DOHH2 (cell line): ENCODE results near the gene FCHSD2.

Experiments
- H3F3A ChIP-seq: fragments of 200-600 bp; sonication (generic), shearing (Covaris generic); 2 replicates; pipeline ENCODE4 v1.6.0; 2016; ENCODE audit warnings: antibody characterized with exemption, mild to moderate bottlenecking; ENCODE audit not compliant: control insufficient read depth, insufficient read depth
- H3K27ac ChIP-seq: fragments of 200-600 bp; sonication (generic); 2 replicates; pipeline ENCODE4 v1.5.1; 2014; ENCODE audit warnings: low read depth, mild to moderate bottlenecking, low read length, moderate library complexity
- H3K27me3 ChIP-seq: fragments of 200-600 bp; sonication (generic); 2 replicates; pipeline ENCODE4 v1.6.1; 2014; ENCODE audit warnings: mild to moderate bottlenecking, low read length, mixed read lengths; ENCODE audit not compliant: control insufficient read depth
- H3K36me3 ChIP-seq: fragments of 200-600 bp; sonication (generic); 2 replicates; pipeline ENCODE4 v1.6.1; 2014; ENCODE audit warnings: mild to moderate bottlenecking, low read length, moderate library complexity, mixed read lengths; ENCODE audit not compliant: control insufficient read depth
- H3K4me1 ChIP-seq: fragments of 200-600 bp; sonication (generic); 2 replicates; pipeline ENCODE4 v1.6.1; 2014; ENCODE audit warnings: mild to moderate bottlenecking, low read length, mixed read lengths; ENCODE audit not compliant: control insufficient read depth
- H3K4me2 ChIP-seq: fragments of 200-600 bp; sonication (generic); 2 replicates; pipeline ENCODE4 v1.6.0; 2014; ENCODE audit warnings: mild to moderate bottlenecking, low read length, moderate library complexity
- H3K4me3 ChIP-seq: fragments of 200-600 bp; sonication (generic); 2 replicates; pipeline ENCODE4 v1.5.1; 2014; ENCODE audit warnings: mild to moderate bottlenecking, low read length, mixed read lengths
- H3K79me2 ChIP-seq: fragments of 200-600 bp; sonication (generic); 2 replicates; pipeline ENCODE4 v1.6.1; 2014; ENCODE audit warnings: mild to moderate bottlenecking, low read length, mixed read lengths; ENCODE audit not compliant: control insufficient read depth
- H3K9me2 ChIP-seq: fragments of 200-600 bp; sonication (generic); replicated peaks from 2 replicates; pipeline ENCODE4 v1.6.1; 2014; ENCODE audit warnings: mild to moderate bottlenecking, low read length, mixed read lengths; ENCODE audit not compliant: control insufficient read depth
- H3K9me3 ChIP-seq: fragments of 200-600 bp; sonication (generic); 2 replicates; pipeline ENCODE4 v1.6.1; 2014; ENCODE audit warnings: antibody characterized with exemption, low read length, mixed read lengths; ENCODE audit not compliant: control insufficient read depth, insufficient read depth
- H4K20me1 ChIP-seq: fragments of 200-600 bp; sonication (generic); 2 replicates; pipeline ENCODE4 v1.6.0; 2014; ENCODE audit warnings: low read depth, mild to moderate bottlenecking, antibody characterized with exemption, low read length, moderate library complexity; ENCODE audit not compliant: control insufficient read depth, insufficient read depth
- EZH2phosphoT487 ChIP-seq: fragments of 200-600 bp; sonication (generic); IDR thresholded peaks from 2 replicates; pipeline ENCODE4 v1.6.1; 2017; ENCODE audit warnings: borderline replicate concordance, mild to moderate bottlenecking, antibody characterized with exemption, low read length, moderate library complexity, mixed read lengths
- TF ChIP-seq, protein P1 (sequence below): fragments of 200-600 bp; sonication (generic); IDR thresholded peaks from one replicate; pipeline ENCODE4 v1.5.1; 2014; ENCODE audit warnings: antibody characterized with exemption, mild to moderate bottlenecking, low read depth, low read length; ENCODE audit not compliant: poor library complexity, severe bottlenecking

FCHSD2 gene

GRCh38 chr11:72951193-72951592 is 190.9 kb downstream of the FCHSD2 start:
- H3K36me3 ChIP-seq: peaks cover 62% of the 10 kb centered on the region
- no peak overlapping the region for H3K4me2 ChIP-seq
- H3K9me2 ChIP-seq: no peaks in the 10 kb centered on the region
- no peaks in the 10 kb centered on the region; the same call in 1 of the 2 replicates for H3K9me3 ChIP-seq
- no peaks in the 10 kb centered on the region for H3K27me3 ChIP-seq
- H3F3A ChIP-seq: peaks cover 13% of the 10 kb centered on the region; the same call in 1 of the 2 replicates
- H3K27ac ChIP-seq: no peak overlapping the region
- H3K79me2 ChIP-seq: peaks cover 57% of the 10 kb centered on the region
- TF ChIP-seq EZH2phosphoT487: no peak
- TF ChIP-seq, protein P1, sequence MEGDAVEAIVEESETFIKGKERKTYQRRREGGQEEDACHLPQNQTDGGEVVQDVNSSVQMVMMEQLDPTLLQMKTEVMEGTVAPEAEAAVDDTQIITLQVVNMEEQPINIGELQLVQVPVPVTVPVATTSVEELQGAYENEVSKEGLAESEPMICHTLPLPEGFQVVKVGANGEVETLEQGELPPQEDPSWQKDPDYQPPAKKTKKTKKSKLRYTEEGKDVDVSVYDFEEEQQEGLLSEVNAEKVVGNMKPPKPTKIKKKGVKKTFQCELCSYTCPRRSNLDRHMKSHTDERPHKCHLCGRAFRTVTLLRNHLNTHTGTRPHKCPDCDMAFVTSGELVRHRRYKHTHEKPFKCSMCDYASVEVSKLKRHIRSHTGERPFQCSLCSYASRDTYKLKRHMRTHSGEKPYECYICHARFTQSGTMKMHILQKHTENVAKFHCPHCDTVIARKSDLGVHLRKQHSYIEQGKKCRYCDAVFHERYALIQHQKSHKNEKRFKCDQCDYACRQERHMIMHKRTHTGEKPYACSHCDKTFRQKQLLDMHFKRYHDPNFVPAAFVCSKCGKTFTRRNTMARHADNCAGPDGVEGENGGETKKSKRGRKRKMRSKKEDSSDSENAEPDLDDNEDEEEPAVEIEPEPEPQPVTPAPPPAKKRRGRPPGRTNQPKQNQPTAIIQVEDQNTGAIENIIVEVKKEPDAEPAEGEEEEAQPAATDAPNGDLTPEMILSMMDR: no peak
- no peaks in the 10 kb centered on the region for H4K20me1 ChIP-seq
- peaks cover 32% of the 10 kb centered on the region for H3K4me1 ChIP-seq
- no peak overlapping the region for H3K4me3 ChIP-seq

DNA sequence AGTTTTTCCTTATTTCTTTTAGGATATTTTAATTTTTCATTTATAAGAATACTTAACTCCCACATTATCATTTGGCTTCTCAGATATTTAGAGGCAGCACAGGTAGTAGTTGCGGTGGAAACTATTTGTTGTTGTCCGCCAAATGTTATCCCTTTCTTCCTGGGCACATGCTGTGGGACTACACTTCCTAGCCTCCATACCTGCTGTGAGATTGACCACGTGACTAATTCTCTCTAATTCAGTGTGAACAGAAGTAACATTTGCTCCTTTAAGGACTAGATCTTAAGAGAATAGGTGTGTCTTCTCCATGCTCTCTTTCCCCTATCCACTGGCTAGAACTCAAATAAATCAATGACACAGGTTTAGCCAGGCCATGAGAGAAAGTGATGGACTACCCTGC is 191.4 kb downstream of the FCHSD2 start:
- Histone ChIP-seq H3K4me2 (no peak overlapping the region), H3K36me3 (peaks cover 57% of the 10 kb centered on the region), H3F3A (peaks cover 13% of the 10 kb centered on the region; the same call in 1 of the 2 replicates), H3K27ac (no peak overlapping the region), H3K79me2 (peaks cover 56% of the 10 kb centered on the region), H3K9me3 (no peaks in the 10 kb centered on the region; the same call in 1 of the 2 replicates), H3K9me2 (no peaks in the 10 kb centered on the region), H4K20me1 (no peaks in the 10 kb centered on the region), H3K27me3 (no peaks in the 10 kb centered on the region), H3K4me1 (peaks cover 27% of the 10 kb centered on the region), H3K4me3 (no peak overlapping the region)
- no peak for TF ChIP-seq EZH2phosphoT487
- TF ChIP-seq, protein P1: no peak

- H3K9me2 ChIP-seq: no peaks in the 10 kb centered on the region
- no peak overlapping the region for H3K27ac ChIP-seq
- peaks cover 7% of the 10 kb centered on the region for H3K4me1 ChIP-seq
- peaks cover 48% of the 10 kb centered on the region for H3K79me2 ChIP-seq
- no peaks in the 10 kb centered on the region for H4K20me1 ChIP-seq
- H3K27me3 ChIP-seq: no peaks in the 10 kb centered on the region
- H3K9me3 ChIP-seq: no peaks in the 10 kb centered on the region; the same call in 1 of the 2 replicates
- H3K36me3 ChIP-seq: peaks cover 43% of the 10 kb centered on the region
- no peak overlapping the region for H3K4me3 ChIP-seq
- peaks cover 13% of the 10 kb centered on the region; the same call in 1 of the 2 replicates for H3F3A ChIP-seq
- H3K4me2 ChIP-seq: no peak overlapping the region
- TF ChIP-seq EZH2phosphoT487: no peak
- TF ChIP-seq, protein P1: no peak
Observed at GRCh38 chr11:72947229-72947628, 194.9 kb downstream of the FCHSD2 start.
